Esophagus squamous epithelium (tissue), 5 donors: ENCODE results near the gene MAP3K7CL. TPM values are rescaled to one million over a fixed set of nuclear protein-coding genes. Genes with fewer than 3 reads are reported as not detected.

ENCODE experiments used
- DNase-seq: peaks from one replicate; lab custom pipeline; 2025; lab: John Stamatoyannopoulos, UW
- H3K27ac ChIP-seq, 4 donors: fragments of 200-600 bp; sonication (generic); one replicate each; pipeline ENCODE4 v1.5.1; 2016 to 2019; ENCODE audit warnings: mild to moderate bottlenecking in 1 of 4
- H3K27me3 ChIP-seq, 4 donors: fragments of 200-600 bp; sonication (generic); 1 replicate in 3 of 4; 2 replicates in 1 of 4; pipeline versions ENCODE4 v1.5.1 to v1.6.0; 2017 to 2021; ENCODE audit warnings: antibody characterized with exemption in 1 of 4
- H3K36me3 ChIP-seq, 3 donors: fragments of 200-600 bp; sonication (generic); one replicate each; pipeline ENCODE4 v1.5.1; 2016 to 2019
- H3K4me1 ChIP-seq, 3 donors: fragments of 200-600 bp; sonication (generic); one replicate each; pipeline ENCODE4 v1.5.1; 2017 to 2019
- H3K4me3 ChIP-seq, 4 donors: fragments of 200-600 bp; sonication (generic); 1 replicate in 3 of 4; 2 replicates in 1 of 4; pipeline ENCODE4 v1.5.1; 2016 to 2019; ENCODE audit warnings: mild to moderate bottlenecking in 2 of 4, moderate library complexity in 1 of 4
- H3K9me3 ChIP-seq, 3 donors: fragments of 200-600 bp; sonication (generic); one replicate each; pipeline ENCODE4 v1.5.1; 2016 to 2019
- CTCF ChIP-seq, 6 experiments: fragments of 450-650 bp in 4 of 6; fragments of 200-600 bp in 2 of 6; sonication (generic) in 2 of 6; IDR thresholded peaks; one replicate each; pipeline ENCODE4 v1.5.1; 2016 to 2019; ENCODE audit warnings: antibody characterized with exemption in 6 of 6, mild to moderate bottlenecking in 4 of 6, moderate library complexity in 4 of 6
- POLR2A ChIP-seq, 4 donors: fragments of 450-650 bp; IDR thresholded peaks; one replicate each; pipeline ENCODE4 v1.6.1; 2017; ENCODE audit warnings: antibody characterized with exemption in 4 of 4, mild to moderate bottlenecking in 4 of 4, moderate library complexity in 3 of 4
- WGBS, 2 donors: methylation state at CpG; one replicate each; pipeline ENCODE4 v1.1.5; 2018; 5-methylcytosine and 5-hydroxymethylcytosine counted together
- intact Hi-C: fragments of 100-400 bp; cut with DNase I; formaldehyde crosslinking; loops from one replicate; pipeline ENCODE4 v1.15.0; 2022
- total RNA-seq, 4 donors: library from RNA; depleted of rRNA; stranded (reverse); fragments of >200 nt; gene quantifications; one replicate each; pipeline ENCODE4 v1.1.0, GENCODE V29; 2016
- donor health status: DM: yes; HTN: yes; CAD: no.

Gene MAP3K7CL
- total RNA-seq, 4 donors from 2014 or later: 1.7 to 7.8 (median 6.9) TPM

- Histone ChIP-seq H3K27ac (peak overlapping the region in 3 of 4 donors; percentile 22 to 58 (median 46)), H3K9me3 (no peaks in the 10 kb centered on the region), H3K36me3 (no peaks in the 10 kb centered on the region), H3K4me3 (no peak overlapping the region), H3K27me3 (no peaks in the 10 kb centered on the region), H3K4me1 (peaks cover 0 to 22% (median 0%) of the 10 kb centered on the region in 3 donors)
- no peak for DNase-seq
- WGBS, 2 donors: 21 to 35% methylated on average over 4 of the region's 4 CpGs
- TF ChIP-seq POLR2A (IDR thresholded peaks at IDR 0.05): no peak
- TF ChIP-seq CTCF (IDR thresholded peaks at IDR 0.05): no peak
- intact Hi-C loops: no loop called here
Observed at GRCh38 chr21:29217818-29218291, 87.4 kb downstream of the MAP3K7CL start.

GRCh38 chr21:29218749-29219148 is 88.3 kb downstream of the MAP3K7CL start:
- peak overlapping the region; percentile 16 to 58 (median 43) for H3K27ac ChIP-seq
- no peaks in the 10 kb centered on the region for H3K36me3 ChIP-seq
- H3K4me1 ChIP-seq: peaks cover 0 to 22% (median 0%) of the 10 kb centered on the region in 3 donors
- H3K27me3 ChIP-seq: no peaks in the 10 kb centered on the region
- no peak for TF ChIP-seq CTCF (IDR thresholded peaks at IDR 0.05)
- TF ChIP-seq POLR2A (IDR thresholded peaks at IDR 0.05): no peak
- WGBS, 2 donors: 50 to 67% methylated on average over 1 of the region's 1 CpG
- DNase-seq: no peak
- H3K4me3 ChIP-seq: no peak overlapping the region
- intact Hi-C loops: no loop called here
- H3K9me3 ChIP-seq: no peaks in the 10 kb centered on the region

- TF ChIP-seq CTCF (IDR thresholded peaks at IDR 0.05) (no peak), POLR2A (IDR thresholded peaks at IDR 0.05) (no peak)
- Histone ChIP-seq H3K36me3 (no peaks in the 10 kb centered on the region), H3K27ac (peak overlapping the region; percentile 16 to 58 (median 43)), H3K27me3 (no peaks in the 10 kb centered on the region), H3K4me1 (peaks cover 0 to 22% (median 0%) of the 10 kb centered on the region in 3 donors), H3K9me3 (no peaks in the 10 kb centered on the region), H3K4me3 (no peak overlapping the region)
- no peak for DNase-seq
- WGBS, 2 donors: 85 to 86% methylated on average over 8 of the region's 8 CpGs
- intact Hi-C loops: no loop called here
Observed at GRCh38 chr21:29219165-29219770, 88.8 kb downstream of the MAP3K7CL start.

GRCh38 chr21:29221253-29221744 is 90.9 kb downstream of the MAP3K7CL start:
- no peaks in the 10 kb centered on the region for H3K9me3 ChIP-seq
- H3K4me3 ChIP-seq: no peak overlapping the region
- H3K4me1 ChIP-seq: peaks cover 0 to 22% (median 0%) of the 10 kb centered on the region in 3 donors
- intact Hi-C loops: no loop called here
- no peak for DNase-seq
- H3K27me3 ChIP-seq: no peaks in the 10 kb centered on the region
- no peak overlapping the region for H3K27ac ChIP-seq
- WGBS, 2 donors: 89 to 93% methylated on average over 5 of the region's 5 CpGs
- no peaks in the 10 kb centered on the region for H3K36me3 ChIP-seq
- TF ChIP-seq CTCF (IDR thresholded peaks at IDR 0.05) (no peak), POLR2A (IDR thresholded peaks at IDR 0.05) (no peak)

GRCh38 chr21:29224006-29224405 is 93.6 kb downstream of the MAP3K7CL start:
- Histone ChIP-seq H3K4me3 (no peak overlapping the region), H3K4me1 (peaks cover 0 to 10% (median 0%) of the 10 kb centered on the region in 3 donors), H3K27me3 (no peaks in the 10 kb centered on the region), H3K27ac (no peak overlapping the region), H3K9me3 (no peaks in the 10 kb centered on the region), H3K36me3 (no peaks in the 10 kb centered on the region)
- TF ChIP-seq POLR2A (IDR thresholded peaks at IDR 0.05): no peak
- TF ChIP-seq CTCF (IDR thresholded peaks at IDR 0.05): no peak
- intact Hi-C loops: no loop called here
- no peak for DNase-seq
- 61 to 63% methylated on average over 5 of the region's 5 CpGs for WGBS, 2 donors
